HUES64 (cell line): ENCODE results near the gene PAPSS1.

Experiments
- H3K27ac ChIP-seq: 2 replicates; pipeline ENCODE4 v1.7.0; 2013; ENCODE audit warnings: low read depth, low read length, inconsistent platforms
- H3K27me3 ChIP-seq: 2 replicates; pipeline ENCODE4 v1.6.1; 2013; ENCODE audit warnings: mild to moderate bottlenecking, low read length; ENCODE audit not compliant: insufficient read depth
- H3K36me3 ChIP-seq: 2 replicates; pipeline ENCODE4 v1.6.1; 2013; ENCODE audit warnings: mild to moderate bottlenecking, low read length; ENCODE audit not compliant: insufficient read depth
- H3K4me1 ChIP-seq: 2 replicates; pipeline ENCODE4 v1.6.1; 2013; ENCODE audit warnings: mild to moderate bottlenecking, low read length, moderate library complexity; ENCODE audit not compliant: insufficient read depth
- H3K4me3 ChIP-seq: 2 replicates; pipeline ENCODE4 v1.5.1; 2013; ENCODE audit warnings: mild to moderate bottlenecking, low read length, moderate library complexity
- H3K9ac ChIP-seq: 2 replicates; pipeline ENCODE4 v1.6.1; 2013; ENCODE audit warnings: mild to moderate bottlenecking, low read depth, low read length
- H3K9me3 ChIP-seq: 2 replicates; pipeline ENCODE4 v1.6.1; 2013; ENCODE audit warnings: low read depth, low read length; ENCODE audit not compliant: insufficient read depth
- WGBS: fragments of 150-250, 120-280 bp; methylation state at CpG from one replicate; pipeline ENCODE4 v1.1.7; 2013; ENCODE audit warnings: missing lambda C conversion rate; 5-methylcytosine and 5-hydroxymethylcytosine counted together

Gene PAPSS1

DNA sequence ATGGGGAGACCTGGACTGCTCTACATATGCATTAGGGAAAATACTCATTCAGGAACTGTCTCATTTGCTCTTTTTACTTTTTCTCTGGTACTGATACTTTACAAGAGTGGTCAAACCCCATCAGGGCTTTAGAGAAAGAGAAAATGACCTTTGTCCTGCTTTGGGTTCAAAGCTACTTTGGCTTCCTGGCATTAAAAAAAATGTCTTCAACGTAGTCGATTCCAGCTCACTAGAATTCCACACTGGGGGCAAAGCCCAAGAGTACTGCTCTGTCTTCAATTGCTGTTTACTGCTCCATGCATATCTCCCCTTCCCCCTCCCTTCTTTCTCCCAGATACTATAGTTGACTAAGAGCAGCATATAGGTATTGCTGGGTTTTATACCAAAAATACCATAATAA is 98.0 kb downstream of the PAPSS1 start:
- Histone ChIP-seq H3K36me3 (peaks cover 10% of the 10 kb centered on the region; the same call in 1 of the 2 replicates), H3K4me3 (no peak overlapping the region), H3K9ac (no peak overlapping the region), H3K27me3 (no peaks in the 10 kb centered on the region), H3K4me1 (no peaks in the 10 kb centered on the region), H3K27ac (no peak overlapping the region), H3K9me3 (0 out of 2 replicates have a peak, but pooled peaks cover 6% of the 10 kb centered on the region)
- WGBS, result 95% methylated on average over 2 of the region's 2 CpGs

DNA sequence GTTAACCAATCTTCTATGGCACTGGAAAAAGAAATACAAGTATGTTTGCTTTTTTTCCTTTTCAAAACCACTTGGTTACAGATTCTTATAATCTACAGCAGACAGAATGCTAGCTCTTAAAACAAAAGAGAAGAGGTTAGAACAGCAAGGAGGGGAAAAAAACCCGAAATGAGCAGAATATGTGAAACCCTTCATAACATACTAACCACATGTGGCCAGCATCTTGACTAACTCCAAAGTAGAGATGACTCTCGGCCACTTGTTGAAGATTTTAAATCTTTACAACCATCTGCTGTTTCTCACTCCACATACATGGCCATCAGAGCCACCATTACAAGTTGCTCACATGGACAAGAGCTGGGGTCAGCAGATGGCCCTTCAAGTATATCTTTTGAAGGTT is 100.3 kb downstream of the PAPSS1 start:
- Histone ChIP-seq H3K4me1 (no peaks in the 10 kb centered on the region), H3K4me3 (no peak overlapping the region), H3K27ac (no peak overlapping the region), H3K9ac (no peak overlapping the region), H3K9me3 (0 out of 2 replicates have a peak, but pooled peaks cover 6% of the 10 kb centered on the region), H3K36me3 (peaks cover 16% of the 10 kb centered on the region; the same call in 1 of the 2 replicates), H3K27me3 (no peaks in the 10 kb centered on the region)
- 94% methylated on average over 2 of the region's 2 CpGs for WGBS

DNA sequence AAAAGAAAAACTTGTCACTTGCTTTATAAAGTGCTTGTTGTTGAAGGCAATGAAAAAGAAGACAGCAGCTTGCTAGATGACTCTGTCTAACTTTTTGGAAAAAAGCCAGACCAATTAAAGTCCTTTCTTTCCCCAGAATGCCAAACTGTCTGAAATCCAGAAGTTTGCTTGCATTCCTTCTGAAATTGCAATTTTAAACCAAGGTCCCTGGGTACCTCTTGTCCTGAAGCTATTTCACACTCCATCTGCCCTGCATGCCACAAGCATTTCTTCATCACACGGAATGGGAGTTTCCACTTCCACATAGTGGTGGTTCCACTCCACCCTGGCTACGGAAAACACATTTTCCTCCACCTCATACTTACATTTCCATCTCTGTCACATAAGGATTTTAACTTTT is 101.0 kb downstream of the PAPSS1 start:
- Histone ChIP-seq H3K27ac (no peak overlapping the region), H3K9ac (no peak overlapping the region), H3K27me3 (no peaks in the 10 kb centered on the region), H3K4me3 (no peak overlapping the region), H3K9me3 (0 out of 2 replicates have a peak, but pooled peaks cover 6% of the 10 kb centered on the region), H3K36me3 (peaks cover 19% of the 10 kb centered on the region), H3K4me1 (no peaks in the 10 kb centered on the region)
- WGBS, result 90% methylated on average over 2 of the region's 2 CpGs

DNA sequence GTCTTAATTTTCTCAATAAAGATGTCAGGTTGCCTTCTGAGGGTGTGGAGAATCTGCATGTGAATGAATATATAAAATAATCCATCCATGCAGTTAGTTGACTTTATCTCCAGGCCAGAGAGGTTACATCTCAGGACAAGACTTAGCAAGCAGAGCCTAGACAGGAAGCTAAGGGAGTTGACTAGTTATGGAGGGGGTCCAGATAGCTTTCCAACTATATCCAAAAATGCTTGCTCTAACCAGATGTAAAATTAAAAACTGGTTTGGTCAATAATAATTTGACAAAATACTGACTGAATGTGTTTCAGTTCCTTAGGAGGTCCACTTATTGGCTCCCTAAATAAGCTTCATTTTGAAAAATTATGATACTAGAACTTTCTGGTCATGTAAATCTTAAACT is 101.4 kb downstream of the PAPSS1 start:
- Histone ChIP-seq H3K27ac (no peak overlapping the region), H3K9ac (no peak overlapping the region), H3K4me1 (no peaks in the 10 kb centered on the region), H3K27me3 (no peaks in the 10 kb centered on the region), H3K4me3 (no peak overlapping the region), H3K36me3 (peaks cover 21% of the 10 kb centered on the region), H3K9me3 (0 out of 2 replicates have a peak, but pooled peaks cover 5% of the 10 kb centered on the region)

DNA sequence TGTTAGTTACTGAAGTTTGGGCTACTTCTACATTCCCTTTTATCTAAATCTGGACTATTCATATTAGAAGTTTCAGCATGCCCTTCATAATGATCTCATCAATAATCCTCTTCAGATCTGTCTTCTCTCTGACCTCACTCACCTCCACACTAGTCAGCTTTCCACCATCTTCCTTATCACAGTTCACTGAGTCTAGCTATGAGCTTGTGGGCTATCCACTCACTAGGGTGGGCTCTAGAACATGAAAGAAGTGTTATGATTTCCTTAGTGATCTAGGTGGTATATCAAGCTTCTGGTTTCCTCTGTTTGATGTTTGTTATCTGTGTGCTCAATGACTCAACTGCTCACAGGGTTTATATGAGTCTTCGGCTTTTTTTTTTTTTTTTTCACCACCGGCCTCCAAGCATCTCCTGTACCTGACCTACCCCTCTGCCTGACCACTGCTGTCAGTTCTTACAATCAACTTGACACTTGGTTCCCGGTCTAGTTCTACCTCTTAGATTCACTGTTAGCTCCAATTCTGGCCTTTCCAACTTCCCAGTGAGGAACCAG is 103.1 kb downstream of the PAPSS1 start:
- Histone ChIP-seq H3K27me3 (no peaks in the 10 kb centered on the region), H3K27ac (no peak overlapping the region), H3K36me3 (peaks cover 25% of the 10 kb centered on the region), H3K9ac (no peak overlapping the region), H3K9me3 (no peaks in the 10 kb centered on the region), H3K4me1 (no peaks in the 10 kb centered on the region), H3K4me3 (no peak overlapping the region)
- 92% methylated on average over 3 of the region's 3 CpGs for WGBS

DNA sequence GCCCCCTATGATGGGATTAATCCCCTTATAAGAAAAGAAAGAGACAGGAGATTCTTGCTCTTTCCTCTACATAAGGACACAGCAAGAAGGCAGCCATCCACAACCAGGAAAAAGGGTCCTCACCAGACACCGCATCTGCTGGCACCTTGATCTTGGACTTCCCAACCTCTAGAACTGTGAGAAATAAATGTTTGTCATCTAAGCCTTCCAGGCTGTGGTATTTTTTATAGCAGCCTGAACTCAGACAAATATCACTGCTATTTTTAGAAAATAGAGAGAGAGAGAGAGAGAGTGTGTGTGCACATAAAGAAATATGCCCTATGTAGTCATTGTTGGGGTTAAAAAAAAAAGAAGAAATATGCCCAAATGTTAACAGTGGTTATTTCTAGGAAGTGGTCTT is 104.2 kb downstream of the PAPSS1 start:
- Histone ChIP-seq H3K9me3 (no peaks in the 10 kb centered on the region), H3K27me3 (no peaks in the 10 kb centered on the region), H3K36me3 (peaks cover 25% of the 10 kb centered on the region), H3K9ac (no peak overlapping the region), H3K4me3 (no peak overlapping the region), H3K27ac (no peak overlapping the region), H3K4me1 (no peaks in the 10 kb centered on the region)
- 100% methylated on average over 1 of the region's 1 CpG for WGBS

DNA sequence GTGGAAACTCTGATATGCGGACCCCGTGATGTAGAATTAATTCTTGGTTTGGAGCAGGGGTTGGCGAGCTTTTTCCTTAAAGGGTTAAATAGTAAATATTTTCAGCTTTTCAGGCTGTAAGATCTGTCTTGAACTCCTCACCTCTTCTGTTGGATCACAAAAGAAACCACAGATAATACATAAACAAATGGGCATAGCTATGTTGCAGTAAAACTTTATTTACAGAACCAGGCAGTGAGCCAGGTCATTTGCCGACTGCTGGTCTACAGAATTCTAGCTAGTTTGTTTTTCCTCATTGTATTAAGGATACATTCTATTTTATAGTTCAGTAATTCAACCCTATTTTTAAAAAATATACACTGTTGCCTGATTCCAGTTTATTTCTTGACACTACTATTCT is 116.6 kb downstream of the PAPSS1 start:
- H3K9me3 ChIP-seq, result no peaks in the 10 kb centered on the region
- H3K4me1 ChIP-seq, result peaks cover 6% of the 10 kb centered on the region; the same call in 1 of the 2 replicates
- H3K27ac ChIP-seq, result no peak overlapping the region
- no peak overlapping the region for H3K9ac ChIP-seq
- no peaks in the 10 kb centered on the region for H3K27me3 ChIP-seq
- no peak overlapping the region for H3K4me3 ChIP-seq
- WGBS, result 97% methylated on average over 4 of the region's 4 CpGs
- no peaks in the 10 kb centered on the region for H3K36me3 ChIP-seq

DNA sequence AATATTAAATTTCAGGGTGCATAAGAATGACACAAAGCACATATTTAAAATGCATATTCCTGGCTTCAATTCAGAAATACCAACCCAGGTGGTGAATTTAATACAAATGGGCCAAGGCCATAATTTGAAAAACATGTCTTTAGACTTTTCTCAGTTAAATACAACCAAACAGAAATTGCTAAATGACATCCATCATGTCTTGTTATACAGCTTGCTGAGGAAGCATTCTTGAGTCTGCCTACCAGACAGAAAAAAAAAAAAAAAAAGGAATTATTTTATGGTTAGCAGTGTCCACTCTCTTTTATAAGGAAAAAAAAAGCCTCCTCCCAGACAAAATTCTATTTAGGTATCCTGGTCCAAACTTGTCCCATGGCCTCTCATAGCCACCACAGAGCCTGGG is 119.1 kb downstream of the PAPSS1 start:
- no peak overlapping the region for H3K9ac ChIP-seq
- H3K36me3 ChIP-seq, result no peaks in the 10 kb centered on the region
- H3K27me3 ChIP-seq, result no peaks in the 10 kb centered on the region
- H3K4me1 ChIP-seq, result peaks cover 6% of the 10 kb centered on the region; the same call in 1 of the 2 replicates
- H3K27ac ChIP-seq, result no peak overlapping the region
- H3K9me3 ChIP-seq, result no peaks in the 10 kb centered on the region
- no peak overlapping the region for H3K4me3 ChIP-seq

DNA sequence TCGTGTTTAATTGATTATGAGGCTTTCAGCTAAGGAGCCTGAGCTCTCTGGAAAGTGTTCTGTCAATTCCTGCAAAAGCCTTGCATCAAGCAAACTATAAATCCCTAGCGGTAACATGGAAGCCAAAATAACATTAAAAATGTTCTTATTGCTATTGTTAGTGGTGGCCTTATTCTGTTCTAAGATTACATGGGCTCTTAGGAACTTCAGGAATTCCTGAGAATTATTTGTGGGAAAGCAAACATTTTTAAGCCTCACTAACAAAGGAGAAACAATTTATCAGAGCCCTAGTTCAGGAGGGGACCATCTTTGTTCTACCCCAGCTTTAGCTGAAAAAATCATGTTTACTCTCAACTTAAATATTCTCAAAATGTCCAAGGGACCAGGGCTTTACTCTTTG is 119.6 kb downstream of the PAPSS1 start:
- no peaks in the 10 kb centered on the region for H3K36me3 ChIP-seq
- H3K27ac ChIP-seq, result no peak overlapping the region
- H3K4me1 ChIP-seq, result peaks cover 6% of the 10 kb centered on the region; the same call in 1 of the 2 replicates
- 71% methylated on average over 1 of the region's 2 CpGs for WGBS
- no peak overlapping the region for H3K4me3 ChIP-seq
- no peak overlapping the region for H3K9ac ChIP-seq
- H3K27me3 ChIP-seq, result no peaks in the 10 kb centered on the region
- H3K9me3 ChIP-seq, result no peaks in the 10 kb centered on the region

DNA sequence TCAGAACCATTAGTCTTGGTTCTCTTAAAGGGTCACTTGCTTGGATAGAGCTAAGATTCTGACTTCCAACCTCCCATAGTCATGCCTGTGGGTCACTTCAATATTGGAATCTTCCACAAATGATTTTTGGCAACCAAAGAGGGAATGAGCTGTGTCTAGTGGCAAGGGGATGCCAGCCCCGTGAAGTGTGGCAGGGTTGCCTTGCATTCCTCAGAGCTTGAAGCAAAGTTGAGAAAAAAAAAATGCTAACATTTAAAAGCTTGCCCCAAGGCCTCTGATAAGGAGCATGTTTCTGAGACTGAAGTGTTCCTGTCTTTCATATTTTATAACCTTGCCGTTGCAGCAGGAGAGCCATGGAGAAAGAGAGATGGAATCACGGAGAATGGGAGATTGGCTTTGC is 120.2 kb downstream of the PAPSS1 start:
- Histone ChIP-seq H3K4me3 (no peak overlapping the region), H3K9me3 (no peaks in the 10 kb centered on the region), H3K9ac (no peak overlapping the region), H3K27ac (no peak overlapping the region), H3K27me3 (no peaks in the 10 kb centered on the region), H3K4me1 (peaks cover 6% of the 10 kb centered on the region; the same call in 1 of the 2 replicates), H3K36me3 (no peaks in the 10 kb centered on the region)
- WGBS, result 93% methylated on average over 3 of the region's 3 CpGs

DNA sequence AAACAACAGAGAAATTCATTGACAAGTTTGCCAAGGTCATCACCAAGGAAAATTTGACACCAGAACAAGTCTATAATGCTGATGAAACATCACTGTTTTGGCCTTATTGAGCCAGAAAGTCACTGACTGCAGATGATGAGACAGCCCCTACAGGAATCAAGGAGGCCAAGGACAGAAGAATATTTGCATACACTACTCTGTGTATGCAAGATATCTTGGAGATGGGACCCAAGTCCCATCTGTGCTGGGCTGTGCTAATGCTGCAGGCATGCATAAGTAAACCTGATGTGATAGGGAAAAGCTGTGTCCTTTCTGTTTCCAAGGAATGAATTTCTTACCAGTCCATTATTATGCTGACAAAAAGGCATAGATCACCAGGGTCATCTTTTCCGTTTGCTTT is 126.8 kb downstream of the PAPSS1 start:
- Histone ChIP-seq H3K9ac (no peak overlapping the region), H3K27ac (no peak overlapping the region), H3K36me3 (no peaks in the 10 kb centered on the region), H3K27me3 (no peaks in the 10 kb centered on the region), H3K4me1 (no peaks in the 10 kb centered on the region), H3K9me3 (peaks cover 25% of the 10 kb centered on the region), H3K4me3 (no peak overlapping the region)
- 83% methylated on average over 1 of the region's 1 CpG for WGBS

DNA sequence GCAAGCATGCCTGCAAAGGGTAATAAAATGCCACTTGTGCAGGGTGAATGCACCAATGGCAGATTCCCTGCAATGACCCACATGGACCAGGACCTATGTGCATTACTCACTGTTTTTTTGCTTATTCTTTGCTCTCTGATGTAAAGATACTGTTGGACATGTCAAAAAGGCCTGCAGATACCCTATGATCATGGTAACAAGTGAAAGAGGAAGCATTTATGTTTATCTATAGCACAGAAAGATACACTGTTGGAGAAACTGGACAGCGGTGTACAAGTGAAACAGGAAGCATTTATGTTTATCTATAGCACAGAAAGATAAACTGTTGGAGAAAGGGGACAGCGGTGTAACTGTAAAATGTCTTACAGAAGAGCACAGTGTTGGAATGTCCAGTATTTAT is 127.5 kb downstream of the PAPSS1 start:
- Histone ChIP-seq H3K4me3 (no peak overlapping the region), H3K36me3 (no peaks in the 10 kb centered on the region), H3K27me3 (no peaks in the 10 kb centered on the region), H3K9ac (no peak overlapping the region), H3K27ac (no peak overlapping the region), H3K9me3 (peaks cover 25% of the 10 kb centered on the region), H3K4me1 (no peaks in the 10 kb centered on the region)
- 95% methylated on average over 2 of the region's 2 CpGs for WGBS
